Kidney capillary endothelial cell (primary cell): ENCODE results near the gene RPTOR.
A peak's percentile ranks its signal among the peaks of the same experiment; 100 is the strongest.

Source experiments
- DNase-seq: peaks from one replicate; pipeline ENCODE4 v3.0.0-alpha.2; 2018; ENCODE audit warnings: low spot score

The RPTOR gene

GRCh38 chr17:80832888-80833583 lies 288.4 kb downstream of the RPTOR start:
- DNase-seq = peak; percentile 99

DNA sequence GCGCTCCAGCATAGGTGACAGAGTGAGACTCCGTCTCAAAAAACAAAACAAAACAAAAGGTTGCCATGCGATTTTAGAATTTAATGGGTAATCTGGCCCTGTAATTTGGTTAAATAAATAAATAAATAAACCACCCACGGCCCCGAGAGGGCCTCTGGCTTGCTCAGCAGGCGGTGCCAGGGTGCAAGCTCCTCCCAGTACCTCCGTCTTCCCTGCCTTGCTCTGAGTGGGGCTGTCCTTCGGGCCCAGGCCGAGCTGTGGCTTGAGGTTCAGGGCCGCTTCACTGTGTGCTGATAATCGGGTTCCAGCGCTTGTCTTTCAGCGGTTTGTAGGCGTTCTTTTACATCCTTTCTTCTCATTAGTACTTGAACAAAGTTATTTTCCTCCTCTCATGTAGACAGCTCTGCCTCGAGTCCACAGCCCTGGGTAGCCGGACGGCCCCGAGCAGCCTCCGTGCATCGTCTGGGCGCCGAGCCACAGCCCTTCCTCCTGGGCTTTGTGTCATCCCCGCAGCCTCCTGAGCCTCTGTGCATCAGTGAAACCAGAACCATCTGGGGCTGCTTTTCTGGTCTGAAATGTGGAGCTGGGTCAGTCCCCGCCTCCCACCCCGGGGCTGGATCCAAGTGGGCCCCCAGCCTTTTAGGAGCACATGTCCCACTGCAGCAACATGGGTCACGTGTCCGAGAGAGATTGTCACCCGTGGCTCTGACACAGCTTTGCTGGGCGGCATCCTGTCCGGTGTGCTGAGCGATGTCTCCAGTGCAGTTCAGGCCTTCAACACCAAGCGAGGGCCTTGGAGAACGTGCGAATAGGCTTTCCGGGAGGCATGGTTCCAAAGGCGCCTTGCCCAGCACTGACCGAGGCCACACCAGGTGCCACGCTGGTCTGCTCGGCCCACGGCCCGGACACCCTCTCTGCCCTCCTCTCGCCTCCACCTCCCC lies 289.6 kb downstream of the RPTOR start:
- no peak for DNase-seq

DNA sequence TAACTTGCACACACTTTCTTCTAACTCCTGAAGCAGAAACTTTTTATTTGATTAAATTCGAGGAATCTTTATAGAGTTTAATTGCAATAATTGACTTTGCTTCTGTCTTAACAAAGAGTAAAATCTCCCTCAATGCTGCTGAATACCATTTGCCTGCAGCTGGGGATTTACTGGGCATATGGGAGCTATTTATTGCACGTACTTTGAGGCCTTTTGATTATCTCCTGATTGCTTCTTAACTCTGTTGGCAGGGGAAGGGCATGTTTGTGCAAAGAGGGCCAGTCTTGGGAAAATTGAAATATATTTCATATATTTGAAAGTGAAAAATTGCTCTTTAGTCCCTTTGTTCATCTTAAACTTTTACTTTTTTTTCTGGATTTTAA lies 290.2 kb downstream of the RPTOR start:
- DNase-seq = no peak

- no peak for DNase-seq
Observed at GRCh38 chr17:80835816-80836657, 291.4 kb downstream of the RPTOR start.

- DNase-seq = no peak
Observed at GRCh38 chr17:80836658-80836965, 292.0 kb downstream of the RPTOR start.

DNA sequence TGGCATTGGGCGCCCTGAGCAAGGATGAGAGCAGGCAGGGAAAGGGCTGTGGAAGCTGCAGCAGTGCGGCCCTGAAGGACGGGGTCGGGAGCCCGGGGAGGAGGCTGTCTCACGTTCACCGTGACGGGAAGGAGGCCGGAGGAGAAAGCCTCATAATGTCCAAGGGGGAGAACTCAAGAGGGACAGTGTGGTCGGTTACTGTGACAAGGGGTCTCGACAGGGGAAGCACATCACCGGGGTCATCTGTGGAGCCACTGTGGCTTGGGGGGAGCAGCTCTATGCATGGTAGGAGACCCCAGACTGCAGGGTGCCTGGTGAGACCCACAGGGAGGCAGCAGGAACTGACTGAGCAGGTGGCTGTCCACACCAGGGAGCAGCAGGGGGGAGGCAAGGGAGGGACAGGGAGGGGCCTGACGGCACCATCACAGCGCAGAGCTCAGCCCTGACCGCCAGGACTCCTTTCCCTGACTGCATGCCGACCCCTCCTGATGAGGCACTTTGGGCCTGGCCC lies 292.4 kb downstream of the RPTOR start:
- DNase-seq = no peak

DNA sequence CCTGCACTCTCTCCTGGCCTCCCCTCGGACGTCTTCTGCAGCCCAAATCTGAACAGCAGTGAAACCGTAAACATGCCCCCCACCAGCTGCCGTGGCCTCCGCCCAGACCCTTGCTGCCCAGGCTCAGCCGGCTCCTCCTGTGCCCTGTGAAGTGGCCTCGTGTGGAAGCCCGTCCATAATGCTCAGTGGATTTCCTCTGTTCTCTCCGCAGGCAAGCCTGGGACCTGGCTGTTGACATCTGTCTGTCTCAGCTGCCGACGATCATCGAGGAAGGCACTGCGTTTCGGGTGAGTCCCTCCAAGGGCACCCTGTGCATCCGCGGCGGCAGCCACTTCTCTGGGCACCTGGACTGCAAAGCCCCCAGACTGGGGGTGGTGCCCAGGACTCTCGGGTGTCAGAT lies 293.1 kb downstream of the RPTOR start:
- DNase-seq = no peak

DNA sequence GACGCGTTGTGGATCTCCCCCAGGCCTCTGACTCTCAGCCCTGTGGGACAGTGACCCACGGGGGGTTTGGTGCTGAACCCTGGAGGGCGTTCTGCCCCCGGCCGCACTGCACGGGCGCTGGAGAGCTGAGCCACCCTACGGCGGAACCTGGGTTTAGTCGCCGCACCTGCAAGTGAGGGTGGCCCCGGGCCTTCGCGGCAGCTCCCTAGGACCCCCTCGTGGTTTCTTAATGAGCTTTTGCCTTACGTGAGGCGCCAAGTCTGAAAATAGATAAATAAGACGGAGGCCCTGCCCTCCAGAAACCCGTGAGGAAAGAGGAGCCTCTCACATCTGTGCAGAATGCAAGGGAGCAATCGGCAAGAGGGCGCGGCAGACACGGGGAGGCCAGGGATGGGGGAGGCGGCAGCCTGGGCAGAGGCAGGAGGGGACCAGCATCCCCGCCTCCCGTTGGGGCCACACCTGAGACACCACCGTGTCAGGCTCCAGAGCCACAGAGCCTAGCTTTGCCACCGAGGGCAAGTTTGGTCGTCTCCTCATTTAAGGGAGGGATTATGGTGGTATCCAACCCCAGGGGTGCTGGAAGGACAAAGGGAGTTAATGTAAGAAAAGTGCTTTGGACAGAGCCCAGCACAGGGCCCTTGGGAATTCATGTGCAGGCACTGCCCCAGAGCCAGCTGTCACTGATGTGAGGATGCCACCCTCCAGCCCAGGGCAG lies 293.8 kb downstream of the RPTOR start:
- no peak for DNase-seq

GRCh38 chr17:80839026-80839345 lies 294.3 kb downstream of the RPTOR start:
- no peak for DNase-seq

DNA sequence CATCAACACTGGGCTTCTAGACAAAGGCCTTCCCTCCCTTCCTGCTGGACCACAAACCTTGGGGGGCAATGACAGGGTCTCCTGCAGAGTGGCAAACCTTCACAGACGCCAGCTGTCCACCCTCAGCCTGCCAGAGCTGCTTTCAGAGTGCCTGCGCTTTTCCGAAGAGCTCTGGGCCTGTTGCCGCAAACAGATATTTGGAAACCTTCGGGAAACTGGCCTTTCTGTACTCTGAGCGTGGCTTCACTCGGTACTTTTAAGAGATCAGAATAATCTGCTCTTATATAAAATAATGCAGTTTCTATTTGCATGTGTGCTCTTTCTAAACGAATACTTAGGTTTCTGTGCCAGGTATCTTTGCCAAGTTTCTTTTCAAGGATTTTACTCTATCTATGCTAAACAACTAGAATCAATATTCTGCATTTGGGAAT lies 294.9 kb downstream of the RPTOR start:
- DNase-seq = no peak

DNA sequence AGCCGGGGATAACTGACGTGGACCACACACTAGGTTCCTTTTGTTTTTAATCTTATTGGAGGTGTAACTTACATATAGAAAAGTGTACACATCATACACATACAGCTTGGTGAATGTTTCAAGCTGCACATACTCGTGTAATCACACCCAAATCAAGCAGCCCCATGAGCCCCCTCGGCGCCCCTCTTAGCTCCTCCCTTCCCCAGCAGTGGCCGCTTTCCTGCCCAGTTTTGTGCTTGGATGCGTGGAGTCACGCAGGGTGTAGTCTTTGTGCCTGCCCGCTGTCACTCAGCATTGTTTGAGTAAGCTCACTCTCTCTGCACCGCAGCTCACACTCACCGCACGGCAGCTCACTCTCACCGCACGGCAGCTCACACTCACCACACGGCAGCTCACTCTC lies 295.3 kb downstream of the RPTOR start:
- no peak for DNase-seq

- DNase-seq = no peak
Observed at GRCh38 chr17:80842456-80843013, 297.9 kb downstream of the RPTOR start.

GRCh38 chr17:80843741-80844156 lies 299.1 kb downstream of the RPTOR start:
- no peak for DNase-seq

GRCh38 chr17:80844418-80844990 lies 299.9 kb downstream of the RPTOR start:
- no peak for DNase-seq

DNA sequence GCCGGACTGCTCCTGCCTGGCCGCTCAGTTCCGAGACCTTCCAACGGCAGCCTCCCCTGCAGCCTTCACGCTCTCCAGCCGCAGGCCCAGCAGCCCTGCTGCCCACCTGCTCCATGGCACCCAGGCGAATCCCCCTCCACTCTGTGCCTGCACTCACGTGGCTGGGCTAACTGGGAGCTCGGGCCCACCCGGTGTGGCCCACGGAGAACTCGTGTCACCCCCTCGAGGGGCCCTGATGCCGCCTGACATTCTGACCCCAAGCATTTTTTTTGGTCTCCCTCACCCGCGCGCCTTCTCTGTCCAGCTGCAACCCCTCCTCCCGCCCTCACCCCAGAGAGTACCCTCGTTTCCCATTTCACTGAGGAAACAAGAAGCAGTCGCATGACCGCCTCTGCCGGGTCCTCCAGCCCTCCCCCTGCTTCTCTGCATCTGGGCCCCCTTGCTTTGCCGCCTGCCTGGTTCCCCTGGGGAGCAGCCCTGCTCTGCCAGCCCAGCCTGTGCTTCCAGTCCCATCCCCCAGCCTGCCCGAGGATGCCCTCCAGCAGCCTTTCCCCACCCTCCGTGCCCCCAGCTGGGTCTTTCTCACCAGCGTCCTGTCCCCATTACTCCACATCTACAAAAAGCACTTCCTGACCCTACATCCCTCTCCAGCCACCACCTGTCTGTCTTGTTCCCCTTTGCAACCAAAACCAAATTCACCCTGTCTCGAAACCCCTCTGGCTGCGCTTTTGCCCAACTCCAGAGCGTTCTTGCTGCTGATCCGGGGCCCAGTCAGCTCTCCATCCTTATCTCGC lies 300.6 kb downstream of the RPTOR start:
- no peak for DNase-seq

DNA sequence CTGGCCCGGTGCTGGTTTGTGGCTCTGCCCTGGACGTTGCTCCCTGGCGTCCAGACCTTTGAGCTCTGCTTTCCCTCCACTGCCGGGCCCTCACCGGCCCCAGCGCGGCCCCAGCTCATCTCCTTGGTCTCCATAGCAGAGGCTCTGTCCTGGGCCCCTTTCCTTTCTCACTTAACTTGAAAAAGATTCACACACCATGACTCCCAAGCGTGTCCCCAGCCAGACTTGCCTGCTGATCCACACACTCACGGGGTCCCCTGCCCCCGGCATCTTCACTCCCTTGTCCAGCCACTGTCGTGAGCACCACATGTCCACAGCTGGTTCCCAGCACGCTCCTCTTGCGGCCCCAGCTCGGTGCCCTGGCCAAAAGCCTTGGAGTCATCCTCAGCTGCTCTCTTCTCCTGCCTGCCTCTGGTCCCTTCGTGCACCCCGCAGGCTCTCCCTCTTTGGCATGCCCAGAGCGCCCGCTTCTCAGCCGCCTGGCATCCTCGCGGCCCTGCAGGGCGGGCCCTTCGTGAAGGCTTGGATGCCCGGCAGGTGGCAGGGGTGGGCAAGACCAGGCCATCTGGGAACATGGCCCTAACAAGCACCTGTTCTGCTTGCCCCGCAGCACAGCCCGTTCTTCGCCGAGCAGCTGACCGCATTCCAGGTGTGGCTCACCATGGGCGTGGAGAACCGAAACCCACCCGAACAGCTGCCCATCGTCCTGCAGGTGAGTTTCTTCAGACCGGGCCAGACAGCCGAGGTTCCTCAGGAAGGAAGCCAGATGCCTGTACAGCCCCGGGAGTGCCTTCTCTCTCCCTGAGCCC lies 301.4 kb downstream of the RPTOR start:
- DNase-seq = no peak

DNA sequence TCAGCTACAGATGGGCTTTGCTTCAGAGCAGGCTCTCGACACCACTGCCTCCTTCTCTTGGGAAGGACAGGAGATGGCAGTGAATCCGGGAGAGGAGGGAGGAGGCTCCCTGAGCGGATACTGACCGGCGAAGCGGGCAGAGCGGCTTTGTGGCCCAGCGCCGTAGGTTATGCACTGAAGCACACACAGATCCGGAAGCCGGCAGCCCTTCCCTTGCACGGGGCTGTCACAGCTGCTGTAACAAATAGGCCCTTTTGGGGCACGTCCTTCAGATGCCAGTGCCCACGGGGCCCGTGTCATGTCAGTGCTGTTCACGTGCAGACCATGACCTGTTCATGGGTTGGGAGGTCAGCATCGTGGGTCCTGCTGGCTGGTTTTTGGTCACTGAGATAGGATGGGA lies 302.3 kb downstream of the RPTOR start:
- no peak for DNase-seq

DNA sequence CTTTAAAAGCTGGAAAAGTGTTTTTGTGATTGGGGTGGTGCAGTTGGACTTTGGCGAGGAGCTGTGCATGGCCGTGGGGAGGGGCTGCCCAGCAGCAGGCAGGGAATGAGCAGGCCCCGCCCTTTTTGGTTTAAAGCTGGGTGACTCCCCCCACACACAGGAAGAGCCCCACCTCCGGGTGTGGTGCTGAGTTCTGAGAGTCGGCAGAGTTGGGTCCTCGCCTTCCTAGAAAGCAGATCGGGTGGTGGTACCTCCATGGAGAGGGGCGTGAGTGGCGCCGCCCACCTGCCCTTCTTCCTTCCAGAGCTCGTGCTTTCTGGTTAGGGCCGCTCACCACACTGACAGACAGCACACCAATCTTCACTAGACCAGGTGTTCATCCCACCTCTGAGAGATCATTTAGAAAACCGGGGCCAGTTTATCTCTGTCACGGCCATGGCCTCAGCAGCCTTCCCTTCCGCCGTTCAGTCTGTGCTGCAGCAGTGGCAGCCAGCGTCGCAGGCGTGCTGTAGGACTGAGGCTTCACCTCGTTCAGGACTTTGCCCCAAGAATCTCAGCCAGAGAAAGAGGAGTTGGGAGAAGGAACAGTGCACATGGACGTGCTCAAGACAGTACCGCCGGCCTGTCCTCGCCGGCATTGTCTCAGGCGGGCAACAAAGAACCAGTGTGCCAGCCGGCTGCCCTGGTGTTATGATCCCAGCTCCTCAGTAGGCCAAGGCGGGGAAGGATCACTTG lies 303.0 kb downstream of the RPTOR start:
- DNase-seq = no peak
